Caco-2 (cell line): ENCODE measurements around the gene SBDS. TPM values are rescaled to one million over a fixed set of nuclear protein-coding genes. Genes with fewer than 3 reads are reported as not detected.
"Not testable (repeated sequence)": the region's sequence is repeated elsewhere in the genome, so short reads cannot be mapped to it uniquely, and the experiment has no call there.

Experiments
- BruUV-seq: library from RNA; stranded (reverse); fragments of 400-500 nt; replicated peaks from 2 replicates; lab custom pipeline; 2021; lab: Mats Ljungman, UMichigan
- CTCF ChIA-PET: fragments of 300-600 bp; sonication (Branson Sonifier 250); formaldehyde crosslinking; loops from one replicate; lab custom pipeline; 2022; ENCODE audit warnings: antibody characterized with exemption; lab: Charles Lee
- POLR2A ChIA-PET: fragments of 300-600 bp; sonication (Branson Sonifier 250); formaldehyde crosslinking; loops from one replicate; lab custom pipeline; 2022; ENCODE audit warnings: antibody characterized with exemption; lab: Charles Lee
- DNase-seq, 2 experiments: peaks; one replicate each; pipeline versions ENCODE4 v3.0.0 to v3.0.0-alpha.2; 2020 to 2022
- H3K27me3 ChIP-seq: replicated peaks from 2 replicates; pipeline ENCODE4 v1.6.0; 2011; ENCODE audit warnings: low read length; ENCODE audit not compliant: control insufficient read depth, insufficient read depth
- H3K36me3 ChIP-seq: 2 replicates; pipeline ENCODE4 v1.5.1; 2011; ENCODE audit warnings: low read length; ENCODE audit not compliant: control insufficient read depth, insufficient read depth
- H3K4me1 ChIP-seq: fragments of 250-450 bp; sonication (Bioruptor Pico); 2 replicates; pipeline ENCODE4 v1.5.1; 2020; ENCODE audit warnings: mild to moderate bottlenecking
- H3K4me3 ChIP-seq: 2 replicates; pipeline ENCODE4 v1.5.1; 2011; ENCODE audit warnings: low read depth, mild to moderate bottlenecking, control low read depth, low read length
- H3K9me3 ChIP-seq: fragments of 250-450 bp; sonication (Bioruptor Pico); 2 replicates; pipeline ENCODE4 v1.5.1; 2020; ENCODE audit warnings: mild to moderate bottlenecking, moderate library complexity
- H3K27ac Mint-ChIP-seq: one replicate; pipeline ENCODE4 v1.8.0; 2022; ENCODE audit warnings: mixed read lengths; ENCODE audit not compliant: unreplicated experiment
- H3K27me3 Mint-ChIP-seq: one replicate; pipeline ENCODE4 v1.8.0; 2022; ENCODE audit warnings: mixed read lengths; ENCODE audit not compliant: insufficient read depth, unreplicated experiment
- H3K36me3 Mint-ChIP-seq: one replicate; pipeline ENCODE4 v1.8.0; 2022; ENCODE audit warnings: mild to moderate bottlenecking, mixed read lengths; ENCODE audit not compliant: insufficient read depth, unreplicated experiment
- H3K4me1 Mint-ChIP-seq: one replicate; pipeline ENCODE4 v1.8.0; 2022; ENCODE audit warnings: low read depth, mixed read lengths; ENCODE audit not compliant: unreplicated experiment
- H3K4me3 Mint-ChIP-seq: one replicate; pipeline ENCODE4 v1.8.0; 2022; ENCODE audit warnings: mild to moderate bottlenecking, moderate library complexity, mixed read lengths; ENCODE audit not compliant: unreplicated experiment
- H3K9me3 Mint-ChIP-seq: one replicate; pipeline ENCODE4 v1.8.0; 2022; ENCODE audit warnings: mixed read lengths; ENCODE audit not compliant: unreplicated experiment
- CTCF ChIP-seq, 2 experiments: fragments of 200-600 bp in 1 of 2; IDR thresholded peaks; 1 replicate in 1 of 2; 2 replicates in 1 of 2; pipeline versions ENCODE4 v1.5.1 to v1.8.0; 2011 to 2022; ENCODE audit warnings: antibody characterized with exemption in 1 of 2, control low read depth in 1 of 2, inconsistent platforms in 1 of 2, low read depth in 1 of 2, low read length in 1 of 2, mild to moderate bottlenecking in 1 of 2, moderate library complexity in 1 of 2; ENCODE audit not compliant: insufficient read depth in 1 of 2, severe bottlenecking in 1 of 2, unreplicated experiment in 1 of 2
- intact Hi-C: fragments of 100-400 bp; cut with micrococcal nuclease; formaldehyde crosslinking; loops from one replicate; pipeline ENCODE4 v1.10.0; 2022; ENCODE audit not compliant: unreplicated experiment
- total RNA-seq: library from RNA; stranded (reverse); gene quantifications from 2 replicates; pipeline ENCODE4 v1.2.3, GENCODE V29; 2022

The SBDS gene
- total RNA-seq, 1 experiment from 2014 or later: 130 TPM

GRCh38 chr7:67021260-67021659 lies 25.9 kb upstream of the SBDS start:
- H3K4me1 ChIP-seq: no peaks in the 10 kb centered on the region
- no peak overlapping the region for H3K4me3 ChIP-seq
- no peak for TF ChIP-seq CTCF (IDR thresholded peaks at IDR 0.05; ENCODE audit: insufficient read depth in 1 of 2, low read depth in 1 of 2, low read length in 1 of 2, severe bottlenecking in 1 of 2, unreplicated experiment in 1 of 2)
- no peak overlapping the region for H3K27ac Mint-ChIP-seq
- peaks cover 69% of the 10 kb centered on the region for H3K36me3 Mint-ChIP-seq
- no peaks in the 10 kb centered on the region for H3K9me3 ChIP-seq
- intact Hi-C loops: no loop called here
- no peaks in the 10 kb centered on the region for H3K4me1 Mint-ChIP-seq
- POLR2A ChIA-PET: no interaction called here
- H3K27me3 Mint-ChIP-seq: no peaks in the 10 kb centered on the region
- no peak for DNase-seq
- no peak overlapping the region for H3K4me3 Mint-ChIP-seq
- no peaks in the 10 kb centered on the region for H3K36me3 ChIP-seq
- H3K27me3 ChIP-seq: no peaks in the 10 kb centered on the region
- BruUV-seq: no TSS peak
- CTCF ChIA-PET: no interaction called here
- no peaks in the 10 kb centered on the region for H3K9me3 Mint-ChIP-seq

GRCh38 chr7:67019562-67020390 lies 24.4 kb upstream of the SBDS start:
- no TSS peak for BruUV-seq
- intact Hi-C loops: no loop called here
- ChIA-PET POLR2A (no interaction called here), CTCF (no interaction called here)
- Histone ChIP-seq H3K36me3 (no peaks in the 10 kb centered on the region), H3K4me1 (no peaks in the 10 kb centered on the region), H3K27me3 (no peaks in the 10 kb centered on the region), H3K4me3 (no peak overlapping the region), H3K9me3 (no peaks in the 10 kb centered on the region)
- no peak overlapping the region for H3K27ac Mint-ChIP-seq
- no peak for TF ChIP-seq CTCF (IDR thresholded peaks at IDR 0.05; ENCODE audit: insufficient read depth in 1 of 2, low read depth in 1 of 2, low read length in 1 of 2, severe bottlenecking in 1 of 2, unreplicated experiment in 1 of 2)
- peaks cover 70% of the 10 kb centered on the region for H3K36me3 Mint-ChIP-seq
- H3K4me3 Mint-ChIP-seq: no peak overlapping the region
- no peaks in the 10 kb centered on the region for H3K9me3 Mint-ChIP-seq
- no peaks in the 10 kb centered on the region for H3K27me3 Mint-ChIP-seq
- no peak for DNase-seq
- H3K4me1 Mint-ChIP-seq: no peaks in the 10 kb centered on the region

- intact Hi-C loops: no loop called here
- H3K9me3 ChIP-seq: no peaks in the 10 kb centered on the region
- POLR2A ChIA-PET: no interaction called here
- H3K4me1 Mint-ChIP-seq: no peaks in the 10 kb centered on the region
- H3K4me3 ChIP-seq: no peak overlapping the region
- no peak for TF ChIP-seq CTCF (IDR thresholded peaks at IDR 0.05; ENCODE audit: insufficient read depth in 1 of 2, low read depth in 1 of 2, low read length in 1 of 2, severe bottlenecking in 1 of 2, unreplicated experiment in 1 of 2)
- no peaks in the 10 kb centered on the region for H3K27me3 ChIP-seq
- H3K9me3 Mint-ChIP-seq: no peaks in the 10 kb centered on the region
- no peaks in the 10 kb centered on the region for H3K36me3 ChIP-seq
- BruUV-seq: no TSS peak
- no peak overlapping the region for H3K4me3 Mint-ChIP-seq
- no peaks in the 10 kb centered on the region for H3K27me3 Mint-ChIP-seq
- CTCF ChIA-PET: no interaction called here
- no peak overlapping the region for H3K27ac Mint-ChIP-seq
- H3K36me3 Mint-ChIP-seq: peaks cover 69% of the 10 kb centered on the region
- H3K4me1 ChIP-seq: no peaks in the 10 kb centered on the region
- DNase-seq: no peak
Observed at GRCh38 chr7:67018940-67019339, 23.6 kb upstream of the SBDS start.

DNA sequence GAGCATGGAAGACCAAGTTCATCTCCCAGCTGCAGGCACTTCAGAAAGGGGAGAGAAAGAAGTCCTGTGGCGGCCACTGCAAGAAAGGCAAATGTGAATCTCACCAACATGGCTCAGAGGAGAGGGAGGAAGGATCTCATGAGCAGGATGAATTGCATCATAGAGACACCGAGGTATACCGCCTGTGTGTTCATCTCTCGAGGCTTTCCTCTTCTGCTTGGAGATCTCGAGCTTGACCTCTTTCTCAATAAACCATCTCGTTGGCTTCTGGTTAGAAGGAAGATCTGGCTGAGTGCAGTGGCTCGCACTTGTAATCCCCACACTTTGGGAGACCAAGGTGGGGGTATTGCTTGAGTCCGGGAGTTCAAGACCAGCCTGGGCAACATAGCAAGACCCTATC lies 22.6 kb upstream of the SBDS start:
- DNase-seq, H3K4me1 ChIP-seq, H3K27ac Mint-ChIP-seq, H3K4me3 Mint-ChIP-seq, H3K4me3 ChIP-seq, H3K27me3 ChIP-seq, POLR2A ChIA-PET, H3K9me3 ChIP-seq, intact Hi-C loops, H3K4me1 Mint-ChIP-seq, H3K36me3 ChIP-seq, BruUV-seq, H3K27me3 Mint-ChIP-seq, CTCF ChIA-PET, H3K9me3 Mint-ChIP-seq: not testable (repeated sequence)
- H3K36me3 Mint-ChIP-seq: peaks cover 77% of the 10 kb centered on the region

DNA sequence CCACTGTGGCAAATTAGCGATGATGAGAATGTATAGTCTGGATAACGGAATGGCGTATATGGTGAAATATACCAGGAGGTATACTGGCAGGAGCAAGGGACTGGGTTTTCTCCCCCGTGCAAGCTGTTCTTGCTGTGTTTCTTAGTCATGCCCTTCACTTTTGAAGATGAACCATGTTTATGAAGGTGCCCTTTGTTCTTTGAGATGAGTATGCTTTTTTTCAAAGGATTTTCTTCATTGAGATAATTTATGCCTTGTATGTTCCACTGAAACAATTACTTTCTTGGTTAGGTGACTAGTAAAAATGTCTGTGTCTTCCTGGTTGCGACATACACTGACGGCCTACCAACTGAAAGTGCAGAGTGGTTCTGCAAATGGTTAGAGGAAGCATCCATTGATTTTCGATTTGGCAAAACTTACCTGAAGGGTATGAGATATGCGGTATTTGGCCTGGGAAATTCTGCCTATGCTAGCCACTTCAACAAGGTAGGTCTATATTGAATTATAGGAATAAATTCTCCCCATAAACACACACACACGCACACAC lies 18.8 kb upstream of the SBDS start:
- H3K27ac Mint-ChIP-seq, H3K4me1 ChIP-seq, H3K4me3 ChIP-seq, H3K4me3 Mint-ChIP-seq, H3K9me3 Mint-ChIP-seq, H3K4me1 Mint-ChIP-seq, H3K9me3 ChIP-seq, BruUV-seq, POLR2A ChIA-PET, CTCF ChIA-PET, DNase-seq, H3K27me3 Mint-ChIP-seq, H3K36me3 ChIP-seq, H3K27me3 ChIP-seq, intact Hi-C loops: not testable (repeated sequence)
- H3K36me3 Mint-ChIP-seq: peaks cover 82% of the 10 kb centered on the region
